Endothelial cell of umbilical vein (primary cell): ENCODE measurements around the gene ATRNL1.

ENCODE experiments used
- CTCF ChIP-seq, 2 donors: IDR thresholded peaks; 1 replicate in 1 of 2; 2 replicates in 1 of 2; pipeline ENCODE4 v1.5.1; 2011; ENCODE audit warnings: low read length in 2 of 2, mild to moderate bottlenecking in 2 of 2, moderate library complexity in 2 of 2, control low read depth in 1 of 2, inconsistent platforms in 1 of 2, low read depth in 1 of 2; ENCODE audit not compliant: insufficient read depth in 1 of 2; ENCODE audit errors: extremely low read depth in 1 of 2
- EZH2 ChIP-seq: IDR thresholded peaks from 2 replicates; pipeline ENCODE4 v1.6.1; 2012; ENCODE audit warnings: borderline replicate concordance, low read depth, mild to moderate bottlenecking, moderate library complexity, low read length, inconsistent platforms; ENCODE audit not compliant: severe bottlenecking
- FOS ChIP-seq: IDR thresholded peaks from 2 replicates; pipeline ENCODE4 v1.6.1; 2011; ENCODE audit warnings: mild to moderate bottlenecking, low read length, moderate library complexity, borderline replicate concordance; ENCODE audit not compliant: insufficient read depth
- POLR2A ChIP-seq: IDR thresholded peaks from 2 replicates; pipeline ENCODE4 v1.6.1; 2012; ENCODE audit warnings: low read depth, mild to moderate bottlenecking, control low read depth, low read length

- TF ChIP-seq CTCF (IDR thresholded peaks at IDR 0.05; ENCODE audit: extremely low read depth in 1 of 2, insufficient read depth in 1 of 2, low read depth in 1 of 2, low read length in 2 of 2) (no peak), EZH2 (no peak), POLR2A (no peak), FOS (no peak)
Measured at GRCh38 chr10:115979576-115979975, 886.4 kb downstream of the ATRNL1 start.
